GM12878 (cell line): ENCODE data around the gene RSKR. TPM values are rescaled to one million over a fixed set of nuclear protein-coding genes. Genes with fewer than 3 reads are reported as not detected.
"Not testable (repeated sequence)": the region's sequence is repeated elsewhere in the genome, so short reads cannot be mapped to it uniquely, and the experiment has no call there.

Experiments
- ATAC-seq: fragments of 200-7000 bp; cut with Tn5 transposase; 3 replicates; pipeline ENCODE4 v1.9.1; 2020; ENCODE audit warnings: mild to moderate bottlenecking, moderate library complexity
- BruUV-seq: library from RNA; stranded (reverse); fragments of 400-500 nt; replicated peaks from 2 replicates; lab custom pipeline; 2021; lab: Mats Ljungman, UMichigan
- CTCF ChIA-PET: fragments of 300-600 bp; sonication (Branson Sonifier 250); formaldehyde crosslinking; extraction: SDS; loops from one replicate; lab custom pipeline; 2021; ENCODE audit warnings: inconsistent platforms; lab: Yijun Ruan, JAX
- POLR2A ChIA-PET: fragments of 350-600 bp; formaldehyde crosslinking; extraction: SDS; loops from one replicate; lab custom pipeline; 2021; ENCODE audit warnings: inconsistent platforms; lab: Charles Lee
- RAD21 ChIA-PET: fragments of 300-600 bp; sonication (Branson Sonifier 250); formaldehyde crosslinking; loops from one replicate; lab custom pipeline; 2023; ENCODE audit warnings: antibody characterized with exemption; ENCODE audit not compliant: unreplicated experiment; lab: Charles Lee
- SMC1A ChIA-PET: fragments of 300-600 bp; sonication (Branson Sonifier 250); formaldehyde crosslinking; loops from one replicate; lab custom pipeline; 2023; ENCODE audit not compliant: unreplicated experiment, uncharacterized antibody; lab: Charles Lee
- DNase-seq: peaks from one replicate; pipeline ENCODE4 v3.0.0-alpha.2; 2011; ENCODE audit warnings: low read depth, low spot score
- FAIRE-seq: peaks from 3 replicates; lab custom pipeline; 2011; peaks lifted over from hg19 to GRCh38; lab: Jason Lieb, UNC
- H2AFZ ChIP-seq: 2 replicates; pipeline ENCODE4 v1.6.0; 2011; ENCODE audit warnings: low read depth, low read length, control low read depth; ENCODE audit not compliant: control insufficient read depth
- H3K27ac ChIP-seq: 2 replicates; pipeline ENCODE4 v1.5.1; 2011; ENCODE audit warnings: control low read depth; ENCODE audit not compliant: control insufficient read depth, insufficient read depth
- H3K27me3 ChIP-seq, 2 experiments: replicated peaks in 1 of 2; 2 replicates each; pipeline versions ENCODE4 v1.6.0 to v1.6.1; 2011; ENCODE audit warnings: low read length in 1 of 2; ENCODE audit not compliant: control insufficient read depth in 2 of 2, insufficient read depth in 2 of 2
- H3K36me3 ChIP-seq, 2 experiments: 2 replicates each; pipeline ENCODE4 v1.5.1; 2011; ENCODE audit warnings: low read length in 1 of 2; ENCODE audit not compliant: control insufficient read depth in 2 of 2, insufficient read depth in 2 of 2
- H3K4me1 ChIP-seq: 2 replicates; pipeline ENCODE4 v1.6.1; 2011; ENCODE audit warnings: mild to moderate bottlenecking, low read length, moderate library complexity, mixed read lengths; ENCODE audit not compliant: control insufficient read depth, insufficient read depth
- H3K4me2 ChIP-seq: 2 replicates; pipeline ENCODE4 v1.6.0; 2011; ENCODE audit warnings: control low read depth; ENCODE audit not compliant: control insufficient read depth, insufficient read depth
- H3K4me3 ChIP-seq: fragments of 200-600 bp; sonication (generic); 2 replicates; pipeline ENCODE4 v1.5.1; 2016
- H3K79me2 ChIP-seq: 2 replicates; pipeline ENCODE4 v1.6.0; 2011; ENCODE audit warnings: low read length; ENCODE audit not compliant: control insufficient read depth, insufficient read depth
- H3K9ac ChIP-seq: 2 replicates; pipeline ENCODE4 v1.8.0; 2011; ENCODE audit warnings: low read length, control low read depth, mixed read lengths; ENCODE audit not compliant: control insufficient read depth, insufficient read depth
- H3K9me3 ChIP-seq: replicated peaks from 3 replicates; pipeline ENCODE4 v1.5.1; 2011; ENCODE audit warnings: mild to moderate bottlenecking, low read length; ENCODE audit not compliant: control insufficient read depth, insufficient read depth
- H4K20me1 ChIP-seq: 2 replicates; pipeline ENCODE4 v1.6.0; 2011; ENCODE audit not compliant: control insufficient read depth, insufficient read depth
- ZNF592 ChIP-seq: fragments of 450-650 bp; IDR thresholded peaks from 2 replicates; pipeline ENCODE4 v1.6.1; 2017; ENCODE audit warnings: mild to moderate bottlenecking, moderate library complexity
- WGBS: methylation state at CpG from one replicate; pipeline ENCODE4 v1.1.6; 2016; ENCODE audit warnings: low lambda C conversion rate; ENCODE audit not compliant: insufficient replicate concordance, insufficient coverage; ENCODE audit errors: missing lambda C conversion rate; 5-methylcytosine and 5-hydroxymethylcytosine counted together
- in situ Hi-C: fragments of 300-500 bp; cut with MboI; formaldehyde crosslinking; loops from 9 replicates; pipeline ENCODE4 v1.14.3; 2018; ENCODE audit warnings: mixed read lengths
- intact Hi-C: fragments of 100-400 bp; cut with micrococcal nuclease; formaldehyde crosslinking; loops from one replicate; pipeline ENCODE4 v1.14.2; 2022; ENCODE audit not compliant: unreplicated experiment
- polyA plus RNA-seq, 11 experiments: library from polyadenylated mRNA; depleted of rRNA in 4 of 11; unstranded in 6 of 11; stranded (reverse) in 5 of 11; fragments of >200 nt; fragmentation: Nextera tagmentation in 4 of 11; fragmentation: Illumina TruSeq in 1 of 11; extraction: Ambion mirVana in 4 of 11; extraction: Trizol in 1 of 11; gene quantifications; 1 replicate in 1 of 11; 2 replicates in 10 of 11; pipeline versions ENCODE4 v1.2.1 to v1.2.3, GENCODE V29; 2011 to 2016; ENCODE audit warnings: inconsistent platforms in 2 of 11, missing spikeins in 2 of 11, low read depth in 1 of 11
- total RNA-seq, 4 experiments: library from RNA; depleted of rRNA in 3 of 4; stranded (reverse); fragments of >200 nt in 3 of 4; fragmentation: Illumina TruSeq in 1 of 4; extraction: Trizol in 1 of 4; gene quantifications; 2 replicates each; pipeline versions ENCODE4 v1.2.1 to v1.2.3, GENCODE V29; 2013 to 2021

The RSKR gene
- total and polyA plus RNA-seq, 10 of the 15 experiments (the other 5 are each of a cell fraction or from before 2014, with no cell fraction given): 0.52 to 22.4 (median 8.7) TPM

- no peak for TF ChIP-seq ZNF592
Observed at GRCh38 chr17:28576758-28577465, 37.1 kb downstream of the RSKR start, which contains the start of gene ALDOC (continued).

GRCh38 chr17:28576016-28576415 is 38.0 kb downstream of the RSKR start:
- Histone ChIP-seq H3K4me2 (peak overlapping the region; percentile 84), H3K4me3 (peak overlapping the region; percentile 66), H3K9ac (peak overlapping the region; percentile 37), H3K36me3 (peaks cover 7 to 21% of the 10 kb centered on the region in 2 experiments; a peak in 3 of 4 replicates), H3K79me2 (peaks cover 27% of the 10 kb centered on the region), H3K27ac (peak overlapping the region; percentile 14; the same call in 1 of the 2 replicates), H3K4me1 (peaks cover 29% of the 10 kb centered on the region)
- peak; percentile 65 for FAIRE-seq
- ATAC-seq, BruUV-seq, H3K27me3 ChIP-seq, H2AFZ ChIP-seq, in situ Hi-C loops, H4K20me1 ChIP-seq, DNase-seq, H3K9me3 ChIP-seq: not testable (repeated sequence)
- intact Hi-C loops: loop anchor here (2.0 kb wide), 1 partner anchor 23 kb away; the partner anchor contains the start of gene SPAG5
- ChIA-PET CTCF (interaction anchor here (0.8 to 4.8 kb wide), 10 partner anchors 8 to 75 kb away, joined by 3 to 56 read pairs (median 4); no protein-coding TSS in a partner anchor), SMC1A (interaction anchor here (1.0 to 2.2 kb wide), 5 partner anchors 10 to 75 kb away, joined by 3 to 10 read pairs (median 4); no protein-coding TSS in a partner anchor), RAD21 (interaction anchor here (0.6 to 3.3 kb wide), 6 partner anchors 10 to 144 kb away, joined by 3 to 38 read pairs (median 3); partner anchors contain the start of gene RPL23A), POLR2A (interaction anchor here (0.5 to 7.1 kb wide), 16 partner anchors 10 to 374 kb away, joined by 3 to 91 read pairs (median 4); partner anchors contain the start of genes BLTP2, PROCA1, SPAG5 and UNC119)
- 41% methylated on average over 3 of the region's 3 CpGs for WGBS
